Endothelial cell of umbilical vein (primary cell): ENCODE data around the gene FAM50B. TPM values are rescaled to one million over a fixed set of nuclear protein-coding genes. Genes with fewer than 3 reads are reported as not detected.

Experiments used
- BruUV-seq: library from RNA; stranded (reverse); fragments of 400-500 nt; replicated peaks from 2 replicates; lab custom pipeline; 2021; lab: Mats Ljungman, UMichigan
- CTCF ChIA-PET: fragments of 300-600, 350-600 bp; sonication (Branson Sonifier 250); formaldehyde crosslinking; loops from one replicate; lab custom pipeline; 2021; ENCODE audit warnings: antibody characterized with exemption, inconsistent platforms; lab: Charles Lee
- POLR2A ChIA-PET: fragments of 300-600, 350-600 bp; sonication (Branson Sonifier 250); formaldehyde crosslinking; loops from one replicate; lab custom pipeline; 2021; ENCODE audit warnings: antibody characterized with exemption, inconsistent platforms; lab: Charles Lee
- DNase-seq: peaks from one replicate; pipeline ENCODE4 v3.0.0-alpha.2; 2011; ENCODE audit warnings: low read depth, low spot score
- FAIRE-seq: peaks from 2 replicates; lab custom pipeline; 2011; peaks lifted over from hg19 to GRCh38; lab: Jason Lieb, UNC
- H2AFZ ChIP-seq: 2 replicates; pipeline ENCODE4 v1.6.0; 2012; ENCODE audit warnings: low read depth, low read length, control low read depth, inconsistent platforms
- H3K27ac ChIP-seq: 2 replicates; pipeline ENCODE4 v1.5.1; 2011; ENCODE audit warnings: low read depth, mild to moderate bottlenecking, control low read depth, low read length, moderate library complexity; ENCODE audit not compliant: insufficient read depth
- H3K27me3 ChIP-seq, 2 experiments: 2 replicates each; pipeline versions ENCODE4 v1.6.0 to v1.6.1; 2011; ENCODE audit warnings: low read length in 2 of 2, mixed read lengths in 1 of 2; ENCODE audit not compliant: control insufficient read depth in 2 of 2, insufficient read depth in 2 of 2
- H3K36me3 ChIP-seq, 2 experiments: 2 replicates in 1 of 2; 3 replicates in 1 of 2; pipeline ENCODE4 v1.5.1; 2011; ENCODE audit warnings: low read length in 2 of 2, mild to moderate bottlenecking in 1 of 2, moderate library complexity in 1 of 2; ENCODE audit not compliant: control insufficient read depth in 2 of 2, insufficient read depth in 2 of 2; ENCODE audit errors: extremely low read depth in 1 of 2
- H3K4me1 ChIP-seq: 3 replicates; pipeline ENCODE4 v1.5.1; 2011; ENCODE audit warnings: mild to moderate bottlenecking, low read length; ENCODE audit not compliant: control insufficient read depth, insufficient read depth; ENCODE audit errors: extremely low read depth
- H3K4me2 ChIP-seq: 2 replicates; pipeline ENCODE4 v1.6.1; 2011; ENCODE audit warnings: low read length, control low read depth, mixed read lengths; ENCODE audit not compliant: insufficient read depth
- H3K4me3 ChIP-seq, 3 experiments: fragments of 200-600 bp in 1 of 3; sonication (generic), shearing (Covaris generic) in 1 of 3; replicated peaks in 1 of 3; 2 replicates each; pipeline ENCODE4 v1.5.1; 2011 to 2016; ENCODE audit warnings: control low read depth in 3 of 3, low read length in 3 of 3, mild to moderate bottlenecking in 2 of 3, inconsistent platforms in 1 of 3, low read depth in 1 of 3, moderate library complexity in 1 of 3; ENCODE audit not compliant: insufficient read depth in 1 of 3
- H3K79me2 ChIP-seq: 2 replicates; pipeline ENCODE4 v1.6.0; 2012; ENCODE audit warnings: low read length, inconsistent platforms; ENCODE audit not compliant: control insufficient read depth, insufficient read depth
- H3K9ac ChIP-seq: replicated peaks from 2 replicates; pipeline ENCODE3; 2011; ENCODE audit warnings: low read length, control low read depth; ENCODE audit not compliant: insufficient read depth; ENCODE audit errors: extremely low read depth
- H3K9me1 ChIP-seq: replicated peaks from 3 replicates; pipeline ENCODE4 v1.6.0; 2011; ENCODE audit warnings: mild to moderate bottlenecking, low read length; ENCODE audit not compliant: control insufficient read depth, insufficient read depth; ENCODE audit errors: extremely low read depth
- H3K9me3 ChIP-seq: replicated peaks from 2 replicates; pipeline ENCODE4 v1.5.1; 2012; ENCODE audit warnings: low read length, inconsistent platforms; ENCODE audit not compliant: control insufficient read depth, insufficient read depth
- H4K20me1 ChIP-seq: replicated peaks from 2 replicates; pipeline ENCODE3; 2011; ENCODE audit warnings: mild to moderate bottlenecking, low read length; ENCODE audit not compliant: control insufficient read depth, insufficient read depth; ENCODE audit errors: extremely low read depth
- EZH2 ChIP-seq: IDR thresholded peaks from 2 replicates; pipeline ENCODE4 v1.6.1; 2012; ENCODE audit warnings: borderline replicate concordance, low read depth, mild to moderate bottlenecking, moderate library complexity, low read length, inconsistent platforms; ENCODE audit not compliant: severe bottlenecking
- FOS ChIP-seq: IDR thresholded peaks from 2 replicates; pipeline ENCODE4 v1.6.1; 2011; ENCODE audit warnings: mild to moderate bottlenecking, low read length, moderate library complexity, borderline replicate concordance; ENCODE audit not compliant: insufficient read depth
- GATA2 ChIP-seq: IDR thresholded peaks from 2 replicates; pipeline ENCODE4 v1.7.0; 2011; ENCODE audit warnings: low read depth, mild to moderate bottlenecking, moderate library complexity, mixed read lengths, low read length; ENCODE audit not compliant: insufficient read length, insufficient read depth
- JUN ChIP-seq: IDR thresholded peaks from 2 replicates; pipeline ENCODE4 v1.6.1; 2011; ENCODE audit warnings: borderline replicate concordance, low read depth; ENCODE audit not compliant: insufficient read length, insufficient read depth
- MAX ChIP-seq: IDR thresholded peaks from 2 replicates; pipeline ENCODE4 v1.6.1; 2011; ENCODE audit not compliant: insufficient read depth, insufficient read length
- MYC ChIP-seq: IDR thresholded peaks from one replicate; pipeline ENCODE4 v1.6.1; 2011; ENCODE audit warnings: mild to moderate bottlenecking, low read depth, low read length
- POLR2A ChIP-seq: IDR thresholded peaks from 2 replicates; pipeline ENCODE4 v1.6.1; 2012; ENCODE audit warnings: low read depth, mild to moderate bottlenecking, control low read depth, low read length
- POLR2AphosphoS5 ChIP-seq: IDR thresholded peaks from 2 replicates; pipeline ENCODE4 v1.6.1; 2012; ENCODE audit warnings: low read depth, mild to moderate bottlenecking, control low read depth, low read length, moderate library complexity; ENCODE audit not compliant: insufficient read depth
- dilution Hi-C: fragments of 300-500 bp; cut with MboI; formaldehyde crosslinking; loops from one replicate; pipeline ENCODE4 v1.15.0; 2019; ENCODE audit warnings: low sequenced_read_pairs; ENCODE audit not compliant: extremely low pct_ligation_motif_present
- intact Hi-C: fragments of 100-400 bp; cut with micrococcal nuclease; formaldehyde crosslinking; loops from one replicate; pipeline ENCODE4 v1.10.0; 2022
- polyA plus RNA-seq, 4 experiments: library from polyadenylated mRNA; depleted of rRNA in 3 of 4; stranded (reverse) in 3 of 4; unstranded in 1 of 4; fragments of >200 nt; gene quantifications; 2 replicates each; pipeline versions ENCODE4 v1.2.1 to v1.2.3, GENCODE V29; 2011 to 2012; ENCODE audit warnings: missing spikeins in 1 of 4
- total RNA-seq: library from RNA; stranded (reverse); gene quantifications from 2 replicates; pipeline ENCODE4 v1.2.3, GENCODE V29; 2021
- TF ChIP-seq, protein P1 (sequence below), 2 donors: IDR thresholded peaks; 1 replicate in 1 of 2; 2 replicates in 1 of 2; pipeline ENCODE4 v1.5.1; 2011; ENCODE audit warnings: low read length in 2 of 2, mild to moderate bottlenecking in 2 of 2, moderate library complexity in 2 of 2, control low read depth in 1 of 2, inconsistent platforms in 1 of 2, low read depth in 1 of 2; ENCODE audit not compliant: insufficient read depth in 1 of 2; ENCODE audit errors: extremely low read depth in 1 of 2

FAM50B gene
- total and polyA plus RNA-seq, 2 donors (not counting 3 experiments of a cell fraction or from before 2014, with no cell fraction given): 10.0 to 14.1 TPM

GRCh38 chr6:3850451-3851203 is 1.5 kb downstream of the FAM50B start:
- no peaks in the 10 kb centered on the region for H4K20me1 ChIP-seq
- ChIA-PET CTCF (interaction anchor here (0.9 to 7.2 kb wide), 18 partner anchors 9 to 139 kb away, joined by 3 to 162 read pairs (median 22); no protein-coding TSS in a partner anchor), POLR2A (no interaction called here)
- dilution Hi-C loops: no loop called here
- H3K36me3 ChIP-seq: no peaks in the 10 kb centered on the region
- no peaks in the 10 kb centered on the region for H3K9me1 ChIP-seq
- BruUV-seq: no TSS peak
- H3K9ac ChIP-seq: no peak overlapping the region
- DNase-seq: no peak
- H3K27ac ChIP-seq: no peak overlapping the region
- no peaks in the 10 kb centered on the region for H3K79me2 ChIP-seq
- H3K9me3 ChIP-seq: no peaks in the 10 kb centered on the region
- no peak for TF ChIP-seq MYC
- H2AFZ ChIP-seq: no peak overlapping the region
- FAIRE-seq: no peak
- no peak overlapping the region for H3K4me2 ChIP-seq
- H3K4me1 ChIP-seq: peaks cover 4% of the 10 kb centered on the region
- intact Hi-C loops: no loop called here
- no peak overlapping the region for H3K4me3 ChIP-seq
- H3K27me3 ChIP-seq: no peaks in the 10 kb centered on the region

- no peak for DNase-seq
- Histone ChIP-seq H3K9me1 (no peaks in the 10 kb centered on the region), H3K79me2 (no peaks in the 10 kb centered on the region), H3K27me3 (no peaks in the 10 kb centered on the region), H4K20me1 (no peaks in the 10 kb centered on the region), H3K9ac (no peak overlapping the region), H3K4me2 (no peak overlapping the region), H3K4me3 (no peak overlapping the region), H3K36me3 (no peaks in the 10 kb centered on the region), H3K4me1 (peaks cover 4% of the 10 kb centered on the region), H2AFZ (no peak overlapping the region), H3K9me3 (no peaks in the 10 kb centered on the region), H3K27ac (no peak overlapping the region)
- CTCF ChIA-PET: interaction anchor here (1.0 to 7.2 kb wide), 4 partner anchors 10 to 127 kb away, joined by 3 to 162 read pairs (median 37); no protein-coding TSS in a partner anchor
- intact Hi-C loops: no loop called here
- POLR2A ChIA-PET: no interaction called here
- TF ChIP-seq EZH2: no peak
- TF ChIP-seq JUN: no peak
- TF ChIP-seq POLR2A: no peak
- no peak for TF ChIP-seq GATA2
- no peak for TF ChIP-seq FOS
- TF ChIP-seq, protein P1, sequence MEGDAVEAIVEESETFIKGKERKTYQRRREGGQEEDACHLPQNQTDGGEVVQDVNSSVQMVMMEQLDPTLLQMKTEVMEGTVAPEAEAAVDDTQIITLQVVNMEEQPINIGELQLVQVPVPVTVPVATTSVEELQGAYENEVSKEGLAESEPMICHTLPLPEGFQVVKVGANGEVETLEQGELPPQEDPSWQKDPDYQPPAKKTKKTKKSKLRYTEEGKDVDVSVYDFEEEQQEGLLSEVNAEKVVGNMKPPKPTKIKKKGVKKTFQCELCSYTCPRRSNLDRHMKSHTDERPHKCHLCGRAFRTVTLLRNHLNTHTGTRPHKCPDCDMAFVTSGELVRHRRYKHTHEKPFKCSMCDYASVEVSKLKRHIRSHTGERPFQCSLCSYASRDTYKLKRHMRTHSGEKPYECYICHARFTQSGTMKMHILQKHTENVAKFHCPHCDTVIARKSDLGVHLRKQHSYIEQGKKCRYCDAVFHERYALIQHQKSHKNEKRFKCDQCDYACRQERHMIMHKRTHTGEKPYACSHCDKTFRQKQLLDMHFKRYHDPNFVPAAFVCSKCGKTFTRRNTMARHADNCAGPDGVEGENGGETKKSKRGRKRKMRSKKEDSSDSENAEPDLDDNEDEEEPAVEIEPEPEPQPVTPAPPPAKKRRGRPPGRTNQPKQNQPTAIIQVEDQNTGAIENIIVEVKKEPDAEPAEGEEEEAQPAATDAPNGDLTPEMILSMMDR (IDR thresholded peaks at IDR 0.05; ENCODE audit: extremely low read depth in 1 of 2, insufficient read depth in 1 of 2, low read depth in 1 of 2, low read length in 2 of 2): no peak
- no peak for TF ChIP-seq MYC
- TF ChIP-seq MAX: no peak
- TF ChIP-seq POLR2AphosphoS5: no peak
- dilution Hi-C loops: no loop called here
- no TSS peak for BruUV-seq
- FAIRE-seq: no peak
Observed at GRCh38 chr6:3851839-3852238, 2.7 kb downstream of the FAM50B start.
